Retinal pigment epithelial cell (primary cell): ENCODE results near the gene KLK14.
A peak's percentile ranks its signal among the peaks of the same experiment; 100 is the strongest.

Source experiments
- DNase-seq: peaks from one replicate; pipeline ENCODE4 v3.0.0-alpha.2; 2010; ENCODE audit warnings: low read depth
- H3K4me3 ChIP-seq: 2 replicates; pipeline ENCODE4 v1.5.1; 2011; ENCODE audit warnings: mild to moderate bottlenecking, low read length, control low read depth, moderate library complexity
- CTCF ChIP-seq: conservative IDR thresholded peaks from 2 replicates; pipeline ENCODE4 v1.5.1; 2011; ENCODE audit warnings: low read depth, low read length, control low read depth, inconsistent platforms

The KLK14 gene

GRCh38 chr19:51101171-51101865, 18.6 kb upstream of the KLK14 start:
- no peak overlapping the region for H3K4me3 ChIP-seq
- no peak for TF ChIP-seq CTCF
- no peak for DNase-seq

DNA sequence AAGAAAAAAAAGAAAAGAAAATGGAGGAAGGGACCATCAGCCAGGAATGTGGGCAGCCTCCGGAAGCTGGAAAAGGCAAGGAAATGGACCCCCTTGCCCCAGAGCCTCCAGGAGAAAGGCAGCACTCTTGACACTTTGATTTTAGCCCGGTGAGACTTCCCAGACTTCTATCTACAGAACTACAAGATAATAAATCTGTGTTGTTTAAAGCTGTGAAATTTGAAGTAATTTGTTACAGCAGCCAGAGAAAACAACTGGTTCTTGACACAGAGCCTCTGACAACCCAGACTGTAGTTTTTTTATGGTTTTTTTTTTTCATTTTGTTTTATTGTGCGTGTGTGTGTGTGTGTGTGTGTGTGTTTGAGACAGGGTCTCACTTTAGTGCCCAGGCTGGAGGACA, 17.9 kb upstream of the KLK14 start:
- H3K4me3 ChIP-seq: no peak overlapping the region
- TF ChIP-seq CTCF: no peak
- DNase-seq: no peak

DNA sequence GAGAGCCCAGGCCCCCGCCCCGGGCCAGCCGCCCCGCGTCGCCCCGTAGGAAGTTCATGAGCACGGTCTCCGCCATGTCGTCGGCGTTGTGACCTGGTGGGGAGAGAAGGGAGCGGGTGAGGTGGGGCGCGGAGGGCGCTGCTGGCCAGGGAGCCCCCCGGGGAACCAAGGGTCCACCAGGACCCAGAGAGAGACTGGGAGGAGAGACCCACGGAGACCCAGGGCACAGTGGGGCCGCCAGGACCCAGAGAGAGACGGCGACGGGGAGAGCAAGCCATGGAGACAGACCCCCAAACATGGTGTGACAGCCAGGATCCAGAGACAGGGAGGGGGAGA, 16.3 kb upstream of the KLK14 start:
- no peak for TF ChIP-seq CTCF
- DNase-seq: no peak
- H3K4me3 ChIP-seq: peak overlapping the region; percentile 22

DNA sequence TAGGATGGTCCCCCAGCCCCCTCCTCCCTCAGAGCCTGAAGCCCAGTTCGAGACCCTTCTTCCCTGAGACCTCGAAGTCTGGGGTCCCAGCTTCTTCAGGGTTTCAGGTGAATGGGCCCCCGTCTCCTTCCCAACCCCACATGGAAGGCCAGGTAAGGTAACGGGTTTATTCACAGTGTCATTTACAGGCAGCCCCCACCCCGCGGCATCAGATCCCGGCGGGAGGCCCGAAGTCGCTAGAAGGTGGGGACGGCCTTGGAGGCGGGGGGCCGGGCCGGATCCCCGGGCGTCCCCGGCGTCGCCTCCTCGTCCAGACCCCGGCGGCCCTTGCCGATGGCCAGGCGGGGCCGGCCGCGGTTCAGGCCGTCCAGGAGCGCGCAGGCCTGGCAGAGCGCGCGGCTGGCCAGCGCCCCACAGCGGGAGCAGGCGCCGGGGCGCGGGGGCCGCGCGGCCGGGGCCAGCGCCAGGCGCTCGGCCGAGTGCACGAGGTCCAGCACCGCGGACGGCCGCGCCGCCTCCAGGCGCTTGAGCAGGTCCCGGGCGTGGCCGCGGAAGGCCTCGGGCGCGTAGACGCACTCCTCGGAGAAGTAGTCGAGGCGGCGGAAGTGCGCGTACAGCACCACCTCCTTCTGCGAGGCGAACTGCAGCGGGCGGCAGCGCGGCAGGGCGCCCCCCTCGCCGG, 15.8 kb upstream of the KLK14 start:
- H3K4me3 ChIP-seq: no peak overlapping the region
- no peak for TF ChIP-seq CTCF
- DNase-seq: no peak

DNA sequence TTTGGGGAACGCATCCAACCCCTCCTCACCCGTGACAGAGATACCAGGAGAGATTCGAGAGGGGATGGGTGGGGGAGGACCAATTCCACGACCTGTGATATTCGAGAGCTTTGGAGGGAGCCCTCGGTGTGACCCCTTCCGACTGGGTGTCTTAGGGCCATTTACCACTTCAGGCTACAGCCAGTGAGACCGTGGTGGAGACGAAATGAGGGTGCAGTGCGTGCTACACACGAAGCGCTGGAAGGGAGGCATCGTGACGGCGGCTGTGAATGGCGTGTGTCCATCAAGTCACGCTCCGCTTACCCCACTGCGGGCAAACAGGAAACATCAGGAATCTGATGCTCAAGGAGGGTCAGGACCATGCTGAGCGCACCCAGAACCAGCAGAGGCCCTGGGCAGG, 15.1 kb upstream of the KLK14 start:
- no peak overlapping the region for H3K4me3 ChIP-seq
- no peak for TF ChIP-seq CTCF
- DNase-seq: no peak

DNA sequence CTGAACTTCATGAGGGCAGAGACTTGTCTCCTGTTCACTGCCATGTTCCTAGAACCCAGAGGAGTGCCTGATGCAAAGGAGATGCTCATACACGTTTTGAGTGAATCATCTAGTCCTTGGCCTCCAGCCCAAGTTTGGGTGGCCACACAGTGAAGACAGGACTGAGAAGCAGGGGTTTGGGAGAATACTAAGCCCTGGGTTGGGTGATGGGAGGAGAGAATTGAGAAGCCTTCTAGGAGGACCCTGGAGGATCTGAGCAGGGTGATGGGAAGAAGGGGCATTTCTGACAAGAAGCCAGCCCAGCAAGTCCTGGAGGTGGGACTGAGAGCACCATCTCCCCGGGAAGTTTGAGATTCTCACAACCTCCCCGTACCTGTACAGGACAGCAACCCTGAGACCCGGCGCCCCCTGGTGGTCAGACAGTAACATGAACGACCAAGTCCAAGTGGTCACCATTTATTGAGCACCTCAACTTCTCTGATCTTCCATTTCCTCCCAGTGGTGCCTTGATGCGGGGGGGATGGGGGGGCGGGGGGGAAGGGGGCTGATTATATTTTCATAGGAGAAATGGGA, 14.6 kb upstream of the KLK14 start:
- no peak for DNase-seq
- TF ChIP-seq CTCF: peak; percentile 74

More for the DNA sequence above, 14.6 kb upstream of the KLK14 start:
- H3K4me3 ChIP-seq: no peak overlapping the region
